Measurements from ENCODE around the gene AK4.

The AK4 gene

GRCh38 chr1:65176591-65176990, 28.6 kb downstream of the AK4 start:
- no peak for DNase-seq (ENCODE audit: low spot score)

GRCh38 chr1:65177457-65177856, 29.5 kb downstream of the AK4 start:
- DNase-seq (ENCODE audit: low spot score) = no peak

GRCh38 chr1:65178235-65178634, 30.2 kb downstream of the AK4 start:
- DNase-seq (ENCODE audit: low spot score) = no peak

- DNase-seq (ENCODE audit: low spot score) = no peak
These were observed 31.1 kb downstream of the AK4 start for GRCh38 chr1:65179148-65179547.

GRCh38 chr1:65180977-65181376, 33.0 kb downstream of the AK4 start:
- DNase-seq (ENCODE audit: low spot score) = no peak

- no peak for DNase-seq (ENCODE audit: low spot score)
These were observed 34.8 kb downstream of the AK4 start for GRCh38 chr1:65182658-65183268.

GRCh38 chr1:65189576-65190115, 41.6 kb downstream of the AK4 start:
- DNase-seq (ENCODE audit: low spot score) = no peak

- no peak for DNase-seq (ENCODE audit: low spot score)
These were observed 42.2 kb downstream of the AK4 start for GRCh38 chr1:65190229-65190628.

- DNase-seq (ENCODE audit: low spot score) = no peak
These were observed 45.2 kb downstream of the AK4 start for GRCh38 chr1:65193129-65193695.

- no peak for DNase-seq (ENCODE audit: low spot score)
These were observed 47.8 kb downstream of the AK4 start for GRCh38 chr1:65195495-65196417.

- DNase-seq (ENCODE audit: low spot score) = no peak
These were observed 48.9 kb downstream of the AK4 start for GRCh38 chr1:65196926-65197325.

- DNase-seq (ENCODE audit: low spot score) = no peak
These were observed 49.6 kb downstream of the AK4 start for GRCh38 chr1:65197636-65198035.

- DNase-seq (ENCODE audit: low spot score) = no peak
These were observed 50.1 kb downstream of the AK4 start for GRCh38 chr1:65198096-65198495.

- DNase-seq (ENCODE audit: low spot score) = no peak
These were observed 52.4 kb downstream of the AK4 start for GRCh38 chr1:65200411-65200810.

- DNase-seq (ENCODE audit: low spot score) = no peak
These were observed 58.8 kb downstream of the AK4 start for GRCh38 chr1:65206836-65207235.

GRCh38 chr1:65207317-65207716, 59.3 kb downstream of the AK4 start:
- DNase-seq (ENCODE audit: low spot score) = no peak

GRCh38 chr1:65208563-65208973, 60.6 kb downstream of the AK4 start:
- DNase-seq (ENCODE audit: low spot score) = no peak

GRCh38 chr1:65209005-65209885, 61.2 kb downstream of the AK4 start:
- no peak for DNase-seq (ENCODE audit: low spot score)

- DNase-seq (ENCODE audit: low spot score) = no peak
These were observed 62.3 kb downstream of the AK4 start for GRCh38 chr1:65210325-65210724.

- DNase-seq (ENCODE audit: low spot score) = no peak
These were observed 63.3 kb downstream of the AK4 start for GRCh38 chr1:65211331-65211730.

GRCh38 chr1:65213271-65214023, 65.4 kb downstream of the AK4 start:
- DNase-seq (ENCODE audit: low spot score) = no peak

All from left forelimb (tissue), 1 donor.